ENCODE data around the gene DENND1A.
A peak's percentile ranks its signal among the peaks of the same experiment; 100 is the strongest.
"Not testable (repeated sequence)": the region's sequence is repeated elsewhere in the genome, so short reads cannot be mapped to it uniquely, and the experiment has no call there.

The DENND1A gene

GRCh38 chr9:123929870-123930831, at the start of gene DENND1A:
Gene DENND1A (minus strand): TSS chr9:123930126. CDS start chr9:123929905, 221 bp downstream.
- peak; percentile 95 for DNase-seq

GRCh38 chr9:123978981-123979380, 49.1 kb upstream of the DENND1A start:
- no peak for DNase-seq

- not testable (repeated sequence) for DNase-seq
These were observed 46.7 kb upstream of the DENND1A start for GRCh38 chr9:123976579-123976978.

GRCh38 chr9:123975871-123976270, 45.9 kb upstream of the DENND1A start:
- no peak for DNase-seq

GRCh38 chr9:123974471-123974870, 44.5 kb upstream of the DENND1A start:
- no peak for DNase-seq

- DNase-seq: no peak
These were observed 43.8 kb upstream of the DENND1A start for GRCh38 chr9:123973590-123974223.

- DNase-seq: no peak
These were observed 42.7 kb upstream of the DENND1A start for GRCh38 chr9:123972618-123973017.

GRCh38 chr9:123967323-123967722, 37.4 kb upstream of the DENND1A start:
- no peak for DNase-seq

GRCh38 chr9:123965801-123966686, 36.1 kb upstream of the DENND1A start:
- DNase-seq: no peak

- DNase-seq: no peak
These were observed 34.8 kb upstream of the DENND1A start for GRCh38 chr9:123964761-123965160.

GRCh38 chr9:123960965-123961364, 31.0 kb upstream of the DENND1A start:
- no peak for DNase-seq

- no peak for DNase-seq
These were observed 30.4 kb upstream of the DENND1A start for GRCh38 chr9:123960366-123960765.

GRCh38 chr9:123959787-123960186, 29.9 kb upstream of the DENND1A start:
- no peak for DNase-seq

- no peak for DNase-seq
These were observed 27.8 kb upstream of the DENND1A start for GRCh38 chr9:123957731-123958130.

- DNase-seq: no peak
These were observed 27.3 kb upstream of the DENND1A start for GRCh38 chr9:123957168-123957721.

- no peak for DNase-seq
These were observed 25.7 kb upstream of the DENND1A start for GRCh38 chr9:123955637-123956036.

- no peak for DNase-seq
These were observed 24.8 kb upstream of the DENND1A start for GRCh38 chr9:123954518-123955280.

- DNase-seq: no peak
These were observed 22.9 kb upstream of the DENND1A start for GRCh38 chr9:123952641-123953495.

- DNase-seq: no peak
These were observed 18.4 kb upstream of the DENND1A start for GRCh38 chr9:123948286-123948685.

- DNase-seq: no peak
These were observed 17.4 kb upstream of the DENND1A start for GRCh38 chr9:123947326-123947725.

Data from NCI-H774 (cell line).